GM23248 (cell line): Measurements from ENCODE around the gene ACO2. TPM values are rescaled to one million over a fixed set of nuclear protein-coding genes. Genes with fewer than 3 reads are reported as not detected.
A peak's percentile ranks its signal among the peaks of the same experiment; 100 is the strongest.

Experiments
- DNase-seq: peaks from one replicate; pipeline ENCODE4 v3.0.0-alpha.2; 2015
- H2AFZ ChIP-seq: fragments of 200-600 bp; sonication (generic); 2 replicates; pipeline ENCODE4 v1.6.1; 2016; ENCODE audit warnings: antibody characterized with exemption
- H3F3A ChIP-seq: fragments of 200-600 bp; sonication (generic); 2 replicates; pipeline ENCODE4 v1.6.1; 2016; ENCODE audit warnings: mild to moderate bottlenecking, antibody characterized with exemption, mixed run types; ENCODE audit not compliant: insufficient read depth
- H3K27ac ChIP-seq: fragments of 200-600 bp; sonication (generic); 2 replicates; pipeline ENCODE4 v1.5.1; 2016; ENCODE audit warnings: mild to moderate bottlenecking
- H3K27me3 ChIP-seq: fragments of 200-600 bp; sonication (generic); replicated peaks from 2 replicates; pipeline ENCODE4 v1.6.1; 2016; ENCODE audit warnings: mild to moderate bottlenecking; ENCODE audit not compliant: insufficient read depth
- H3K36me3 ChIP-seq: fragments of 200-600 bp; sonication (generic); 2 replicates; pipeline ENCODE4 v1.6.1; 2016; ENCODE audit warnings: low read depth, mild to moderate bottlenecking
- H3K4me1 ChIP-seq: fragments of 200-600 bp; sonication (generic); 2 replicates; pipeline ENCODE4 v1.6.1; 2016; ENCODE audit warnings: mild to moderate bottlenecking; ENCODE audit not compliant: insufficient read depth
- H3K4me2 ChIP-seq: fragments of 200-600 bp; sonication (generic); one replicate; pipeline ENCODE4 v1.6.1; 2016; ENCODE audit warnings: mild to moderate bottlenecking; ENCODE audit not compliant: unreplicated experiment
- H3K4me3 ChIP-seq: fragments of 200-600 bp; sonication (generic); 2 replicates; pipeline ENCODE4 v1.5.1; 2016; ENCODE audit warnings: mild to moderate bottlenecking
- H3K79me2 ChIP-seq: fragments of 200-600 bp; sonication (generic); 2 replicates; pipeline ENCODE4 v1.6.1; 2016; ENCODE audit warnings: mild to moderate bottlenecking; ENCODE audit not compliant: insufficient read depth
- H3K9ac ChIP-seq: fragments of 200-600 bp; sonication (generic); 2 replicates; pipeline ENCODE4 v1.6.1; 2016; ENCODE audit warnings: mild to moderate bottlenecking
- H3K9me2 ChIP-seq: fragments of 200-600 bp; sonication (generic); 2 replicates; pipeline ENCODE4 v1.6.1; 2016; ENCODE audit warnings: mixed run types, mild to moderate bottlenecking, moderate library complexity; ENCODE audit not compliant: insufficient read depth
- H3K9me3 ChIP-seq: fragments of 200-600 bp; sonication (generic); one replicate; pipeline ENCODE4 v1.6.1; 2017; ENCODE audit warnings: low read depth
- H4K20me1 ChIP-seq: fragments of 200-600 bp; sonication (generic); 2 replicates; pipeline ENCODE4 v1.6.0; 2016; ENCODE audit not compliant: insufficient read depth
- EZH2 ChIP-seq: fragments of 200-600 bp; sonication (generic); IDR thresholded peaks from 2 replicates; pipeline ENCODE4 v1.6.1; 2018; ENCODE audit warnings: antibody characterized with exemption, mild to moderate bottlenecking; ENCODE audit not compliant: insufficient read depth, poor library complexity, severe bottlenecking
- EZH2phosphoT487 ChIP-seq: fragments of 200-600 bp; sonication (generic); IDR thresholded peaks from 2 replicates; pipeline ENCODE4 v1.6.1; 2018; ENCODE audit warnings: antibody characterized with exemption, moderate library complexity, mild to moderate bottlenecking, low read depth; ENCODE audit not compliant: insufficient read depth
- WGBS, 2 experiments: methylation state at CpG; one replicate each; pipeline ENCODE4 v1.1.6; 2015 to 2017; ENCODE audit warnings: low lambda C conversion rate in 2 of 2, low coverage in 1 of 2; ENCODE audit errors: missing lambda C conversion rate in 2 of 2; 5-methylcytosine and 5-hydroxymethylcytosine counted together
- in situ Hi-C: fragments of 300-500 bp; cut with MboI; formaldehyde crosslinking; loops from 2 replicates; pipeline ENCODE4 v1.15.0; 2020
- polyA plus RNA-seq: library from polyadenylated mRNA; unstranded; fragments of >200 nt; fragmentation: Nextera tagmentation; extraction: Ambion mirVana; gene quantifications from 2 replicates; pipeline ENCODE4 v1.2.1, GENCODE V29; 2016
- total RNA-seq: library from RNA; depleted of rRNA; stranded (reverse); fragments of >200 nt; shearing (Covaris generic); gene quantifications from 2 replicates; pipeline ENCODE4 v1.2.3, GENCODE V29; 2014

Gene ACO2
- total and polyA plus RNA-seq, 2 experiments from 2014 or later, result 41.5 to 68.7 TPM

- no peak for DNase-seq
- H4K20me1 ChIP-seq, result peaks cover 6% of the 10 kb centered on the region; the same call in 1 of the 2 replicates
- no peak for TF ChIP-seq EZH2
- TF ChIP-seq EZH2phosphoT487, result no peak
- peaks cover 42% of the 10 kb centered on the region for H3K4me1 ChIP-seq
- no peaks in the 10 kb centered on the region for H3K9me2 ChIP-seq
- no peaks in the 10 kb centered on the region for H3K9me3 ChIP-seq
- no peaks in the 10 kb centered on the region for H3K27me3 ChIP-seq
- WGBS, 2 experiments, result 71 to 80% methylated on average over 2 of the region's 2 CpGs
- no peak overlapping the region for H2AFZ ChIP-seq
- no peak overlapping the region for H3K4me3 ChIP-seq
- in situ Hi-C loops, result no loop called here
- peak overlapping the region; percentile 67; the same call in 1 of the 2 replicates for H3K27ac ChIP-seq
- H3F3A ChIP-seq, result peaks cover 31% of the 10 kb centered on the region; the same call in 1 of the 2 replicates
- H3K9ac ChIP-seq, result peak overlapping the region; percentile 52; the same call in 1 of the 2 replicates
- no peak overlapping the region for H3K4me2 ChIP-seq
- H3K36me3 ChIP-seq, result no peaks in the 10 kb centered on the region
- peaks cover 99% of the 10 kb centered on the region for H3K79me2 ChIP-seq
These were observed 9.6 kb downstream of the ACO2 start for GRCh38 chr22:41478473-41478872.

DNA sequence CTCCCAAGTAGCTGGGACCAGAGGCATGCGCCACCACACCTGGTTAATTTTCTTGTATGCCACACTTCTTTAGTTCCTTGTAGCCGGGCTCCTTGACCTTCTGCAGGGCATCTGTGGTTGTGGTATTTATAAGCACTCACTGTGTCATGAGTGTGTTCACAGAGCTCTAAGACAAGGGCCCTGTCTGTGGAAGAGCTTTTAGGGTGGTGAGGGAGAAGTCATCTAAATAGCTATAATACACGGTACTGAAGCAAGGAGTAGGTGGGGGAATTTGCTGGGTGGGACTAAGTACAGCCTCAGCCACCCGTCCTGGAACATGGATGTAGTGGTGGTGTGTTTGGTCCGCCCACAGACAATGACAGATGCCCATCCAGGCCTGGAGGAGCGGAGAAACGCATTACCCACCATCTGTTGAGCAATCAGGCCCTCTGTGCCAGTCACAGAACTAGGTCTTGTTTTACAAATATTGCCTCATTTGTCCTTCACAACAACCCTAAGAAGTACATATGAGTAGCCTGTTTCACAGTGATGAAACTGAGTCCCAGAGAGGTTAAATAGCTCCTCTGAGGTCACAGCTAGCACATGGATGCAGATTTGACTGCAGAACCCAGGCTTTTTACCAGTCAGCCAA is 10.1 kb downstream of the ACO2 start:
- WGBS, 2 experiments, result 52 to 53% methylated on average over 7 of the region's 7 CpGs
- Histone ChIP-seq H2AFZ (no peak overlapping the region), H3K36me3 (no peaks in the 10 kb centered on the region), H3K9ac (peak overlapping the region; percentile 52), H3K27me3 (no peaks in the 10 kb centered on the region), H3K79me2 (peaks cover 99% of the 10 kb centered on the region), H3K4me3 (no peak overlapping the region), H3K9me3 (no peaks in the 10 kb centered on the region), H3F3A (peaks cover 31% of the 10 kb centered on the region; the same call in 1 of the 2 replicates), H3K4me2 (no peak overlapping the region), H3K27ac (peak overlapping the region; percentile 67), H3K4me1 (peaks cover 42% of the 10 kb centered on the region), H3K9me2 (no peaks in the 10 kb centered on the region), H4K20me1 (peaks cover 6% of the 10 kb centered on the region; the same call in 1 of the 2 replicates)
- in situ Hi-C loops, result no loop called here
- peak; percentile 63 for DNase-seq
- no peak for TF ChIP-seq EZH2phosphoT487

DNA sequence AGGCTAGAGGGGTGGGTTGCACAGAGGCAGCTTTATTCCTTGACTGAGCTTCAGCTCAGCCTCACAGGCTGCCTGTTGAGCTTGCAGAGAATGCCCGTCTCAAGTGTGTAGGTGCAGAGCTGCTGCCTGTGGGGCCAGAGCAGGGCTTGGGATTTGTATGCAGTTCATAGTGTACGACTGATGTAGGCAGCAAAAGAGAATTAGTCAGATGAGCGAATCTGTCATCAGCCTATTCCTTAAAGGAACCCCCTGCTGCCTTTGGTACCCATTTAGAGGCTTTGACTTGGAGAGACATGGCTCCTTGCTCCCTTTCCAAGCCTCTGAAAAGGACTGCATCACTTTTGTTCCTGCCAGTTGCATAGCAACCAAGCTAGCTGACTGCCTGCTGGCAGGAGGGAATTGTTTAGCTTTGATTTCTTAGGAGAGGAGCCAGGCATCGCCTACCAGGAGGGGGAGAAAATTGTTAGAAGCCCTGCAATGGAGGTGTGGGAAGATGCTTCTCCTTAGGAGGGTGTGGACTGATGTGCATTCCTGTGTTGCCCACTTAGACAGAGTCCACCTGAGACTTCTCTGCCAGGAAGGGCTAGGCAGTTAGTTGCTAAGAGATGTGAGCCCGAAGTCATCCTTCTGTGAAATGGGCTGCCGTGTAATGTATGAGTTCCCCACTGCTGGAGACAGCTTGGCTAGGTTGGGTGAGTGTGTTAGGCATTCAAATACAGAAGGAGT is 10.9 kb downstream of the ACO2 start:
- Histone ChIP-seq H3K79me2 (peaks cover 99% of the 10 kb centered on the region), H3F3A (peaks cover 31% of the 10 kb centered on the region; the same call in 1 of the 2 replicates), H3K9ac (peak overlapping the region; percentile 52), H3K9me2 (no peaks in the 10 kb centered on the region), H4K20me1 (peaks cover 6% of the 10 kb centered on the region; the same call in 1 of the 2 replicates), H3K4me2 (no peak overlapping the region), H3K27ac (peak overlapping the region; percentile 67), H2AFZ (no peak overlapping the region), H3K4me1 (peaks cover 42% of the 10 kb centered on the region), H3K9me3 (no peaks in the 10 kb centered on the region), H3K36me3 (no peaks in the 10 kb centered on the region), H3K27me3 (no peaks in the 10 kb centered on the region), H3K4me3 (no peak overlapping the region)
- 65 to 67% methylated on average over 6 of the region's 6 CpGs for WGBS, 2 experiments
- in situ Hi-C loops, result no loop called here
- DNase-seq, result peak; percentile 78
- TF ChIP-seq EZH2, result no peak
- no peak for TF ChIP-seq EZH2phosphoT487

- no peaks in the 10 kb centered on the region for H3K9me3 ChIP-seq
- H4K20me1 ChIP-seq, result peaks cover 6% of the 10 kb centered on the region; the same call in 1 of the 2 replicates
- no peaks in the 10 kb centered on the region for H3K36me3 ChIP-seq
- no peaks in the 10 kb centered on the region for H3K27me3 ChIP-seq
- DNase-seq, result peak; percentile 77
- H3K4me2 ChIP-seq, result no peak overlapping the region
- no peak overlapping the region for H2AFZ ChIP-seq
- no peaks in the 10 kb centered on the region for H3K9me2 ChIP-seq
- TF ChIP-seq EZH2phosphoT487 (no peak), EZH2 (no peak)
- H3K4me1 ChIP-seq, result peaks cover 42% of the 10 kb centered on the region
- in situ Hi-C loops, result no loop called here
- H3K4me3 ChIP-seq, result no peak overlapping the region
- peaks cover 99% of the 10 kb centered on the region for H3K79me2 ChIP-seq
- peak overlapping the region; percentile 52 for H3K9ac ChIP-seq
- peak overlapping the region; percentile 67 for H3K27ac ChIP-seq
- H3F3A ChIP-seq, result peaks cover 31% of the 10 kb centered on the region; the same call in 1 of the 2 replicates
- WGBS, 2 experiments, result 51 to 55% methylated on average over 7 of the region's 7 CpGs
These were observed 11.4 kb downstream of the ACO2 start for GRCh38 chr22:41480397-41480735.
